Neural cell (in vitro differentiated cells): ENCODE results near the gene HS3ST3A1. TPM values are rescaled to one million over a fixed set of nuclear protein-coding genes. Genes with fewer than 3 reads are reported as not detected.

Experiments
- H2AFZ ChIP-seq: fragments of 200-600, 300-800 bp; sonication (generic), shearing (Covaris generic); 2 replicates; pipeline ENCODE4 v1.6.0; 2014; ENCODE audit warnings: low read depth, mild to moderate bottlenecking, antibody characterized with exemption, low read length, moderate library complexity
- H3F3A ChIP-seq: fragments of 200-600 bp; shearing (Covaris generic); 2 replicates; pipeline ENCODE4 v1.6.1; 2016; ENCODE audit warnings: mild to moderate bottlenecking, moderate library complexity, mixed read lengths, antibody characterized with exemption, low read length; ENCODE audit not compliant: insufficient read depth, poor library complexity, severe bottlenecking
- H3K27ac ChIP-seq: fragments of 200-600, 300-800 bp; sonication (generic), shearing (Covaris generic); 2 replicates; pipeline ENCODE4 v1.5.1; 2014; ENCODE audit warnings: mild to moderate bottlenecking, low read length, moderate library complexity
- H3K27me3 ChIP-seq: fragments of 300-800, 200-600 bp; sonication (generic), shearing (Covaris generic); 2 replicates; pipeline ENCODE4 v1.6.0; 2014; ENCODE audit warnings: mild to moderate bottlenecking, low read depth, low read length, moderate library complexity; ENCODE audit not compliant: insufficient read depth
- H3K36me3 ChIP-seq: fragments of 300-800, 200-600 bp; sonication (generic), shearing (Covaris generic); 2 replicates; pipeline ENCODE4 v1.5.1; 2014; ENCODE audit warnings: mild to moderate bottlenecking, antibody characterized with exemption, low read length, moderate library complexity; ENCODE audit not compliant: insufficient read depth
- H3K4me2 ChIP-seq: fragments of 300-800, 200-600 bp; sonication (generic), shearing (Covaris generic); 2 replicates; pipeline ENCODE4 v1.6.0; 2014; ENCODE audit warnings: mild to moderate bottlenecking, low read length
- H3K4me3 ChIP-seq: fragments of 300-800, 200-600 bp; sonication (generic), shearing (Covaris generic); 2 replicates; pipeline ENCODE4 v1.5.1; 2014; ENCODE audit warnings: mild to moderate bottlenecking, low read length, moderate library complexity
- H3K79me2 ChIP-seq: fragments of 200-600 bp; shearing (Covaris generic); replicated peaks from 2 replicates; pipeline ENCODE4 v1.6.0; 2014; ENCODE audit warnings: mild to moderate bottlenecking, low read length, moderate library complexity; ENCODE audit not compliant: insufficient read depth
- H3K9ac ChIP-seq: fragments of 300-800, 200-600 bp; sonication (generic), shearing (Covaris generic); 2 replicates; pipeline ENCODE4 v1.6.1; 2016; ENCODE audit warnings: mild to moderate bottlenecking, low read length, mixed read lengths
- H3K9me2 ChIP-seq: fragments of 200-600 bp; shearing (Covaris generic); 2 replicates; pipeline ENCODE4 v1.6.1; 2016; ENCODE audit warnings: mild to moderate bottlenecking, low read length, mixed read lengths; ENCODE audit not compliant: insufficient read depth
- H3K9me3 ChIP-seq: fragments of 200-600, 300-800 bp; sonication (generic), shearing (Covaris generic); 2 replicates; pipeline ENCODE4 v1.6.1; 2016; ENCODE audit warnings: mild to moderate bottlenecking, mixed run types, low read length, moderate library complexity, mixed read lengths
- H4K20me1 ChIP-seq: fragments of 200-600 bp; shearing (Covaris generic); 2 replicates; pipeline ENCODE4 v1.6.1; 2016; ENCODE audit warnings: mild to moderate bottlenecking, mixed run types; ENCODE audit not compliant: insufficient read depth
- CTCF ChIP-seq: fragments of 450-650 bp; IDR thresholded peaks from 2 replicates; pipeline ENCODE4 v1.5.1; 2014; ENCODE audit warnings: antibody characterized with exemption, mild to moderate bottlenecking, moderate library complexity; ENCODE audit not compliant: poor library complexity, severe bottlenecking
- EP300 ChIP-seq: fragments of 450-650 bp; conservative IDR thresholded peaks from 2 replicates; pipeline ENCODE4 v1.6.1; 2014; ENCODE audit warnings: antibody characterized with exemption, mild to moderate bottlenecking, moderate library complexity; ENCODE audit not compliant: poor library complexity, severe bottlenecking
- EZH2 ChIP-seq: fragments of 200-600, 300-800 bp; shearing (Covaris generic), sonication (generic); IDR thresholded peaks from 2 replicates; pipeline ENCODE4 v1.6.1; 2014; ENCODE audit warnings: antibody characterized with exemption, low read length, borderline replicate concordance, mild to moderate bottlenecking; ENCODE audit not compliant: insufficient read depth, poor library complexity, severe bottlenecking
- MXI1 ChIP-seq: fragments of 450-650 bp; conservative IDR thresholded peaks from 2 replicates; pipeline ENCODE4 v1.6.1; 2014; ENCODE audit warnings: antibody characterized with exemption, mild to moderate bottlenecking; ENCODE audit not compliant: poor library complexity, severe bottlenecking
- POLR2AphosphoS5 ChIP-seq: IDR thresholded peaks from 2 replicates; pipeline ENCODE4 v1.6.1; 2012
- RAD21 ChIP-seq: fragments of 450-650 bp; conservative IDR thresholded peaks from 2 replicates; pipeline ENCODE4 v1.6.1; 2014; ENCODE audit warnings: antibody characterized with exemption, mild to moderate bottlenecking, moderate library complexity
- REST ChIP-seq: IDR thresholded peaks from 2 replicates; pipeline ENCODE4 v1.6.1; 2012; ENCODE audit warnings: borderline replicate concordance
- SMC3 ChIP-seq: fragments of 450-650 bp; conservative IDR thresholded peaks from 2 replicates; pipeline ENCODE4 v1.6.1; 2014; ENCODE audit warnings: antibody characterized with exemption, mild to moderate bottlenecking, moderate library complexity; ENCODE audit not compliant: poor library complexity
- TAF1 ChIP-seq: IDR thresholded peaks from 2 replicates; pipeline ENCODE4 v1.6.1; 2012; ENCODE audit warnings: low read depth
- polyA plus RNA-seq: library from polyadenylated mRNA; depleted of rRNA; stranded (reverse); fragments of >200 nt; gene quantifications from 2 replicates; pipeline ENCODE4 v1.2.3, GENCODE V29; 2014

The HS3ST3A1 gene
- polyA plus RNA-seq, 1 donor from 2014 or later: 0.56 TPM

DNA sequence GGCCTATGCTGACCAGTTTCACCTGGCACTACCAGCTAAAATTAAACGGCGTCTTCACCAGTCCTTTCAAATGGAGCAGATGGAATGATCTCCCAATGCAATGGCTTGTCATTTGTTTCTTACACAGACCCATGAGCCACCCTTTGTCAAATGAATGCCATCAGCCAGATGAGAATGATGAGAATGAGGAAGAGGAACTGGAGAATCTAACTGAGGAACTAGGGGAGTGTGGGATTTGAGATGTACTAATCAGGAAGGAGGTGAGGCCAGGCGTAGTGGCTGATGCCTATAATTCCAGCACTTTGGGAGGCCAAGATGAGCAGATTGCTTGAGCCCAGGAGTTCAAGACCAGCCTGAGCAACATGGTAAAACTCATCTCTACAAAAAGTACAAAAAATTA lies 116.4 kb downstream of the HS3ST3A1 start:
- H3K4me3 ChIP-seq: no peak overlapping the region
- H3K9ac ChIP-seq: no peak overlapping the region

GRCh38 chr17:13484020-13484419 lies 117.7 kb downstream of the HS3ST3A1 start:
- no peaks in the 10 kb centered on the region for H3K9me2 ChIP-seq
- H3K4me3 ChIP-seq: no peak overlapping the region
- no peak overlapping the region for H3K27ac ChIP-seq
- no peak overlapping the region for H2AFZ ChIP-seq
- peaks cover 5% of the 10 kb centered on the region for H3K9me3 ChIP-seq
- no peak overlapping the region for H3K9ac ChIP-seq
- no peak overlapping the region for H3K4me2 ChIP-seq
- H3F3A ChIP-seq: no peaks in the 10 kb centered on the region
- no peaks in the 10 kb centered on the region for H4K20me1 ChIP-seq
- no peaks in the 10 kb centered on the region for H3K36me3 ChIP-seq
- no peaks in the 10 kb centered on the region for H3K27me3 ChIP-seq
- H3K79me2 ChIP-seq: no peaks in the 10 kb centered on the region
- TF ChIP-seq RAD21: no peak
- no peak for TF ChIP-seq SMC3
- no peak for TF ChIP-seq TAF1
- TF ChIP-seq POLR2AphosphoS5: no peak
- TF ChIP-seq EP300: no peak
- TF ChIP-seq MXI1: no peak
- no peak for TF ChIP-seq CTCF
- TF ChIP-seq EZH2: no peak

More for the DNA sequence above, 116.4 kb downstream of the HS3ST3A1 start:
- no peaks in the 10 kb centered on the region for H3K36me3 ChIP-seq
- H3K27ac ChIP-seq: no peak overlapping the region
- no peak overlapping the region for H2AFZ ChIP-seq
- H3K9me3 ChIP-seq: peaks cover 5% of the 10 kb centered on the region
- no peaks in the 10 kb centered on the region for H3K79me2 ChIP-seq
- no peaks in the 10 kb centered on the region for H4K20me1 ChIP-seq
- no peaks in the 10 kb centered on the region for H3K9me2 ChIP-seq
- no peaks in the 10 kb centered on the region for H3K27me3 ChIP-seq
- no peaks in the 10 kb centered on the region for H3F3A ChIP-seq
- H3K4me2 ChIP-seq: no peak overlapping the region
- TF ChIP-seq POLR2AphosphoS5 (no peak), MXI1 (no peak), EZH2 (no peak), RAD21 (no peak), EP300 (no peak), CTCF (no peak), SMC3 (no peak), TAF1 (no peak), REST (no peak)
